Embryonic facial prominence (tissue), 1 donor: ENCODE results near the gene ITGA7.

ENCODE experiments used
- DNase-seq: peaks from one replicate; pipeline ENCODE4 v3.0.0-alpha.2; 2016; ENCODE audit errors: extremely low spot score

ITGA7 gene

GRCh38 chr12:55718015-55718414, 10.3 kb upstream of the ITGA7 start:
- no peak for DNase-seq

- DNase-seq: no peak
Observed at GRCh38 chr12:55717011-55718007, 9.6 kb upstream of the ITGA7 start.

GRCh38 chr12:55716582-55716957, 8.9 kb upstream of the ITGA7 start:
- DNase-seq: no peak

- DNase-seq: peak; percentile 77
Observed at GRCh38 chr12:55715833-55716581, 8.3 kb upstream of the ITGA7 start, which contains the start of gene BLOC1S1. TSS of gene BLOC1S1 (plus strand) at chr12:55716046. CDS start at chr12:55716052, 6 bp downstream.

GRCh38 chr12:55715169-55715764, 7.6 kb upstream of the ITGA7 start:
- DNase-seq: no peak

- no peak for DNase-seq
Observed at GRCh38 chr12:55713721-55714120, 6.0 kb upstream of the ITGA7 start.

GRCh38 chr12:55712700-55713415, 5.2 kb upstream of the ITGA7 start:
- no peak for DNase-seq

GRCh38 chr12:55711786-55712553, 4.3 kb upstream of the ITGA7 start:
- DNase-seq: no peak

GRCh38 chr12:55708695-55709233, 1.1 kb upstream of the ITGA7 start:
- DNase-seq: no peak

GRCh38 chr12:55707219-55707671, 459 bp downstream of the ITGA7 start:
- DNase-seq: no peak

GRCh38 chr12:55706568-55707218, 1.0 kb downstream of the ITGA7 start:
- DNase-seq: no peak

- DNase-seq: no peak
Observed at GRCh38 chr12:55705782-55706402, 1.8 kb downstream of the ITGA7 start.

- no peak for DNase-seq
Observed at GRCh38 chr12:55704824-55705718, 2.6 kb downstream of the ITGA7 start.

- no peak for DNase-seq
Observed at GRCh38 chr12:55703901-55704761, 3.6 kb downstream of the ITGA7 start.

GRCh38 chr12:55703288-55703687, 4.4 kb downstream of the ITGA7 start:
- no peak for DNase-seq

GRCh38 chr12:55702861-55703260, 4.8 kb downstream of the ITGA7 start:
- no peak for DNase-seq

GRCh38 chr12:55700255-55701018, 7.3 kb downstream of the ITGA7 start:
- DNase-seq: no peak
